A673 (cell line): ENCODE data around the gene CD226. TPM values are rescaled to one million over a fixed set of nuclear protein-coding genes. Genes with fewer than 3 reads are reported as not detected.

Source experiments
- BruUV-seq: library from RNA; stranded (reverse); fragments of 400-500 nt; replicated peaks from 2 replicates; lab custom pipeline; 2021; lab: Mats Ljungman, UMichigan
- CTCF ChIA-PET: fragments of 300-600 bp; sonication (Branson Sonifier 250); formaldehyde crosslinking; loops from one replicate; lab custom pipeline; 2022; ENCODE audit warnings: antibody characterized with exemption; lab: Charles Lee
- POLR2A ChIA-PET: fragments of 300-600 bp; sonication (Branson Sonifier 250); formaldehyde crosslinking; loops from one replicate; lab custom pipeline; 2022; ENCODE audit warnings: antibody characterized with exemption; ENCODE audit not compliant: low non-redundant PET; lab: Charles Lee
- DNase-seq: peaks from one replicate; pipeline ENCODE4 v3.0.0-alpha.2; 2015; ENCODE audit warnings: low spot score
- H3K27ac ChIP-seq: fragments of 200-600 bp; sonication (generic); 2 replicates; pipeline ENCODE4 v1.5.1; 2016; ENCODE audit warnings: mixed run types, low read depth, mild to moderate bottlenecking, mixed read lengths, antibody characterized with exemption, low read length; ENCODE audit not compliant: poor library complexity, severe bottlenecking
- H3K27me3 ChIP-seq: fragments of 200-600 bp; sonication (generic); replicated peaks from 2 replicates; pipeline ENCODE4 v1.6.1; 2017; ENCODE audit warnings: mixed run types, low read depth, mild to moderate bottlenecking, mixed read lengths, antibody characterized with exemption, low read length; ENCODE audit not compliant: insufficient read depth, poor library complexity
- H3K36me3 ChIP-seq: fragments of 200-600 bp; sonication (generic); 2 replicates; pipeline ENCODE4 v1.6.1; 2016; ENCODE audit warnings: mixed run types, mild to moderate bottlenecking, mixed read lengths, antibody characterized with exemption, low read length; ENCODE audit not compliant: insufficient read depth, poor library complexity, severe bottlenecking
- H3K4me1 ChIP-seq: fragments of 200-600 bp; sonication (generic); 2 replicates; pipeline ENCODE4 v1.6.1; 2017; ENCODE audit warnings: mixed run types, mild to moderate bottlenecking, mixed read lengths, antibody characterized with exemption, low read length; ENCODE audit not compliant: insufficient read depth, poor library complexity, severe bottlenecking
- H3K4me3 ChIP-seq: fragments of 200-600 bp; sonication (generic); 2 replicates; pipeline ENCODE4 v1.5.1; 2016; ENCODE audit warnings: low read depth, mixed run types, mild to moderate bottlenecking, mixed read lengths, low read length; ENCODE audit not compliant: poor library complexity, severe bottlenecking
- H3K9me3 ChIP-seq: fragments of 200-600 bp; sonication (generic); 2 replicates; pipeline ENCODE4 v1.6.1; 2016; ENCODE audit warnings: mixed run types, low read depth, mild to moderate bottlenecking, mixed read lengths, antibody characterized with exemption, low read length; ENCODE audit not compliant: poor library complexity, severe bottlenecking
- CTCF ChIP-seq: fragments of 300-800, 200-600 bp; sonication (generic); conservative IDR thresholded peaks from 2 replicates; pipeline ENCODE4 v1.5.1; 2017; ENCODE audit warnings: low read depth, mild to moderate bottlenecking, antibody characterized with exemption, low read length, moderate library complexity, mixed read lengths
- EZH2 ChIP-seq: fragments of 200-600 bp; sonication (generic); IDR thresholded peaks from 2 replicates; pipeline ENCODE4 v1.6.1; 2017; ENCODE audit warnings: borderline replicate concordance, low read depth, mild to moderate bottlenecking, mixed read lengths, antibody characterized with exemption, low read length; ENCODE audit not compliant: poor library complexity, severe bottlenecking
- intact Hi-C: fragments of 100-400 bp; cut with micrococcal nuclease; formaldehyde crosslinking; loops from one replicate; pipeline ENCODE4 v1.10.0; 2022; ENCODE audit not compliant: unreplicated experiment
- total RNA-seq: library from RNA; stranded (reverse); gene quantifications from 2 replicates; pipeline ENCODE4 v1.2.3, GENCODE V29; 2021

The CD226 gene
- total RNA-seq, 1 experiment from 2014 or later, result 0.71 TPM

- H3K27me3 ChIP-seq, result no peaks in the 10 kb centered on the region
- no peaks in the 10 kb centered on the region for H3K36me3 ChIP-seq
- TF ChIP-seq EZH2 (no peak), CTCF (no peak)
- ChIA-PET CTCF (no interaction called here), POLR2A (no interaction called here)
- no peaks in the 10 kb centered on the region for H3K9me3 ChIP-seq
- BruUV-seq, result no TSS peak
- no peak overlapping the region for H3K4me3 ChIP-seq
- intact Hi-C loops, result no loop called here
- no peaks in the 10 kb centered on the region for H3K4me1 ChIP-seq
- no peak for DNase-seq
- H3K27ac ChIP-seq, result no peak overlapping the region
Observed at GRCh38 chr18:69890558-69890957, 57.1 kb downstream of the CD226 start.

GRCh38 chr18:69889009-69889408 lies 58.7 kb downstream of the CD226 start:
- BruUV-seq, result no TSS peak
- DNase-seq, result no peak
- Histone ChIP-seq H3K27ac (no peak overlapping the region), H3K27me3 (no peaks in the 10 kb centered on the region), H3K4me1 (no peaks in the 10 kb centered on the region), H3K4me3 (no peak overlapping the region), H3K9me3 (no peaks in the 10 kb centered on the region), H3K36me3 (no peaks in the 10 kb centered on the region)
- ChIA-PET POLR2A (no interaction called here), CTCF (no interaction called here)
- intact Hi-C loops, result no loop called here
- TF ChIP-seq CTCF (no peak), EZH2 (no peak)

GRCh38 chr18:69887256-69887655 lies 60.4 kb downstream of the CD226 start:
- H3K27ac ChIP-seq, result no peak overlapping the region
- ChIA-PET POLR2A (no interaction called here), CTCF (no interaction called here)
- H3K4me3 ChIP-seq, result no peak overlapping the region
- H3K9me3 ChIP-seq, result no peaks in the 10 kb centered on the region
- TF ChIP-seq EZH2, result no peak
- no peak for TF ChIP-seq CTCF
- no peaks in the 10 kb centered on the region for H3K27me3 ChIP-seq
- no TSS peak for BruUV-seq
- no peak for DNase-seq
- intact Hi-C loops, result no loop called here
- no peaks in the 10 kb centered on the region for H3K4me1 ChIP-seq
- no peaks in the 10 kb centered on the region for H3K36me3 ChIP-seq
